PFSK-1 (cell line): ENCODE measurements around the gene MFNG.

Source experiments
- FOXP2 ChIP-seq: optimal IDR thresholded peaks from 2 replicates; pipeline ENCODE3; 2011; ENCODE audit warnings: borderline replicate concordance, control low read depth, inconsistent platforms; ENCODE audit not compliant: insufficient read depth; ENCODE audit errors: extremely low read length, extremely low read depth
- POLR2AphosphoS5 ChIP-seq: IDR thresholded peaks from 2 replicates; pipeline ENCODE4 v1.6.1; 2012; ENCODE audit warnings: low read depth, mild to moderate bottlenecking, control low read depth, low read length, moderate library complexity
- SIN3A ChIP-seq: IDR thresholded peaks from 2 replicates; pipeline ENCODE4 v1.6.1; 2012; ENCODE audit warnings: mild to moderate bottlenecking, low read length, moderate library complexity, borderline replicate concordance; ENCODE audit not compliant: insufficient read depth
- TAF1 ChIP-seq: IDR thresholded peaks from 2 replicates; pipeline ENCODE4 v1.6.1; 2012; ENCODE audit warnings: low read length, control low read depth, borderline replicate concordance; ENCODE audit not compliant: insufficient read depth
- TF ChIP-seq, protein P1 (sequence below), 2 experiments: IDR thresholded peaks; 2 replicates each; pipeline versions ENCODE4 v1.6.1 to v1.8.0; 2011 to 2012; ENCODE audit warnings: low read depth in 2 of 2, low read length in 2 of 2, control low read depth in 1 of 2, inconsistent platforms in 1 of 2, mild to moderate bottlenecking in 1 of 2, moderate library complexity in 1 of 2; ENCODE audit not compliant: insufficient read depth in 1 of 2

Gene MFNG

DNA sequence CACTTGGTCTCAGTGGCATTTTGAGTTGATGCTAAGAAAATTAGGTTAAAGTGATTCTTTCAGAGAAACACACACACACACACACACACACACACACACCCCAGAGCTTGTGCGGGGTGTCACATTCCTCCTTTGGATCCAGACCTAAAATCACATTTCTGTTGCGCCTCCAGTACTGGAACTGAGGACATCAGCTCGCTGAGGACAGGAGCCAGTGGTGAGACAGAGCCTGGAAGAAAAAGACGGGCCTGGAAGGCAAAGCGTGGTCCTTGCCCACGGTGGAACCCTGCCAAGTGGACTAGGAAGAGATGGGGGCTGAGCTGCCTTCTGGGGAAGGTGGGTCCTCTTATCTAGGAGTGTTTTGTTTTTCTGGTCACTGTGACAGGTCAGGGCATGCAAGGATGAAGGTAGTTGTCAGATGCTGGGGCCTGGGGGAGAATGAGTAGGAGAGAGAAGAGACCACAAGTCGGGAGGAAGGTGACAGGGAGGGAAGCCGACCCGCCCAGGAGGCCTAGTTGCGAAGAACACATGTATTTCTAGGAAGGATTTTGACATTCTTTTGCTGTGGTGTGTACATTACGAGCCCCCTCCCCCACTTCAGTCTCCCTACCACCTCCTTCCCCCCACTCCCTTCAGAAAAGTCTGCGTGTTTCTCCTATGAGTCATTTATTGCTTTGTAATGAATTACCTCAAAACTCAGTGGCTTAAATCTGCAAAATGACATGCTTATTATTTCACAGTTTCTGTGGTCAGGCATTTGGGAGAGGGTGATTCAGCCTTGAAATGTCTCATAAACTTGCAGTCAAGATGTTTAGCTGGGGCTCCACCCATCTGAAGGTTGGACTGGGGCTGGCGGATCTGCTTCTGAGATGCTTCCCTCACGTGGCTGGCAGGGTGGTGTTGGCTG, 54.1 kb downstream of the MFNG start:
- TF ChIP-seq FOXP2: no peak

DNA sequence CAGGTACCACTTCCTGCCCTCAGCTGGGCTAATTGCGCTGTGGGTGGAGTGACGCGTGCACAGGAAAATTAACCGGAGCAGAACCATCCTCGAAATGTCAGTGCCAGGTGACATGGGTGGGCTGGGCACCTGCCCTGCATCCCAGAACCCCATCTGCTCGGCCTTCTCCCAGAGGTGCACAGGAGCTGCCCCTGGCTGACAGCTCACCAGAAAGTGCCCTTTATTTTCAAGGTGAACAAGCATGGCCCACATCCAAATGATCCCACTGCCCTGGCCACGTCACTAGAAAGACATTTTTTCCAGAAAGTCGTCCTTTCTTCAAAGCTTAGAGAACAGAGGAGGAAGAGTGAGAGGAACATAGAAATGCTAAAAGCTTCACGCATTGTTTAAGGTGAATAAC, 54.8 kb downstream of the MFNG start:
- TF ChIP-seq POLR2AphosphoS5 (no peak), SIN3A (no peak), FOXP2 (no peak), TAF1 (no peak)
- TF ChIP-seq, protein P1, sequence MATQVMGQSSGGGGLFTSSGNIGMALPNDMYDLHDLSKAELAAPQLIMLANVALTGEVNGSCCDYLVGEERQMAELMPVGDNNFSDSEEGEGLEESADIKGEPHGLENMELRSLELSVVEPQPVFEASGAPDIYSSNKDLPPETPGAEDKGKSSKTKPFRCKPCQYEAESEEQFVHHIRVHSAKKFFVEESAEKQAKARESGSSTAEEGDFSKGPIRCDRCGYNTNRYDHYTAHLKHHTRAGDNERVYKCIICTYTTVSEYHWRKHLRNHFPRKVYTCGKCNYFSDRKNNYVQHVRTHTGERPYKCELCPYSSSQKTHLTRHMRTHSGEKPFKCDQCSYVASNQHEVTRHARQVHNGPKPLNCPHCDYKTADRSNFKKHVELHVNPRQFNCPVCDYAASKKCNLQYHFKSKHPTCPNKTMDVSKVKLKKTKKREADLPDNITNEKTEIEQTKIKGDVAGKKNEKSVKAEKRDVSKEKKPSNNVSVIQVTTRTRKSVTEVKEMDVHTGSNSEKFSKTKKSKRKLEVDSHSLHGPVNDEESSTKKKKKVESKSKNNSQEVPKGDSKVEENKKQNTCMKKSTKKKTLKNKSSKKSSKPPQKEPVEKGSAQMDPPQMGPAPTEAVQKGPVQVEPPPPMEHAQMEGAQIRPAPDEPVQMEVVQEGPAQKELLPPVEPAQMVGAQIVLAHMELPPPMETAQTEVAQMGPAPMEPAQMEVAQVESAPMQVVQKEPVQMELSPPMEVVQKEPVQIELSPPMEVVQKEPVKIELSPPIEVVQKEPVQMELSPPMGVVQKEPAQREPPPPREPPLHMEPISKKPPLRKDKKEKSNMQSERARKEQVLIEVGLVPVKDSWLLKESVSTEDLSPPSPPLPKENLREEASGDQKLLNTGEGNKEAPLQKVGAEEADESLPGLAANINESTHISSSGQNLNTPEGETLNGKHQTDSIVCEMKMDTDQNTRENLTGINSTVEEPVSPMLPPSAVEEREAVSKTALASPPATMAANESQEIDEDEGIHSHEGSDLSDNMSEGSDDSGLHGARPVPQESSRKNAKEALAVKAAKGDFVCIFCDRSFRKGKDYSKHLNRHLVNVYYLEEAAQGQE (IDR thresholded peaks at IDR 0.05; ENCODE audit: insufficient read depth in 1 of 2, low read depth in 2 of 2, low read length in 2 of 2): no peak

DNA sequence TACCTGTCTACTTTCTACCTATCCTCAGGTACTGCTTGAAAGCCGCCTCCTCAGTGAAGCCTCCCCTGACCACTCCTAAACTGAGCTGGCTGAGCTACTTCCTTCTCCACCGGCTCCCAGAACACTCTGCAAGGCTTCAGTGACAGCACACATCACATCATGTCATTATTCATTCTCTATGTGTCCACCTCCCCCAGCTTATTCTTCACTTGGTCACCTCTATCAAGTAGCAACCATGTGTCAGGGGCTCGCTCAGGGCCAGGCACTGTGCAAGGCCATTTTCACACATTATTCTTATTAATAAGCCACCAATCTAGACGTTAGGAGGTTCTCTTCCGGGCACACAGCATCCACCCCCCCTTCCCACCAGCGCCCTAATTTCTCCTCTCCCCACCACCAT, 55.2 kb downstream of the MFNG start:
- no peak for TF ChIP-seq FOXP2
- no peak for TF ChIP-seq POLR2AphosphoS5
- TF ChIP-seq, protein P1 (IDR thresholded peaks at IDR 0.05; ENCODE audit: insufficient read depth in 1 of 2, low read depth in 2 of 2, low read length in 2 of 2): no peak
- no peak for TF ChIP-seq TAF1
- TF ChIP-seq SIN3A: no peak

GRCh38 chr22:37428649-37429586, 57.3 kb downstream of the MFNG start:
- TF ChIP-seq SIN3A: no peak
- TF ChIP-seq, protein P1 (IDR thresholded peaks at IDR 0.05; ENCODE audit: insufficient read depth in 1 of 2, low read depth in 2 of 2, low read length in 2 of 2): no peak
- no peak for TF ChIP-seq TAF1
- no peak for TF ChIP-seq FOXP2
- TF ChIP-seq POLR2AphosphoS5: no peak

- no peak for TF ChIP-seq FOXP2
- TF ChIP-seq TAF1: no peak
- no peak for TF ChIP-seq POLR2AphosphoS5
- no peak for TF ChIP-seq SIN3A
- TF ChIP-seq, protein P1 (IDR thresholded peaks at IDR 0.05; ENCODE audit: insufficient read depth in 1 of 2, low read depth in 2 of 2, low read length in 2 of 2): no peak
Measured at GRCh38 chr22:37427711-37428635, 58.2 kb downstream of the MFNG start.
